ENCODE data around the gene CYP20A1. TPM values are rescaled to one million over a fixed set of nuclear protein-coding genes. Genes with fewer than 3 reads are reported as not detected.

Gene CYP20A1
- total RNA-seq, 1 experiment from 2014 or later, result 19.8 TPM

GRCh38 chr2:203200866-203201265, 38.0 kb upstream of the CYP20A1 start:
- in situ Hi-C loops (cut with HindIII; ENCODE audit: low pct_unique_long_range_greater_than_20kb, low sequenced_read_pairs), result no loop called here

GRCh38 chr2:203201426-203201825, 37.4 kb upstream of the CYP20A1 start:
- H3K36me3 ChIP-seq (ENCODE audit: control insufficient read depth, insufficient read depth, low read length), result no peaks in the 10 kb centered on the region; the same call in 1 of the 2 replicates
- ChIA-PET POLR2A (interaction anchor here (0.6 kb wide), 1 partner anchor 567 kb away, joined by 3 read pairs; no protein-coding TSS in a partner anchor), CTCF (no interaction called here)
- H3K9me3 ChIP-seq (ENCODE audit: control insufficient read depth, insufficient read depth, low read depth, low read length), result no peaks in the 10 kb centered on the region
- H3K4me1 ChIP-seq (ENCODE audit: control insufficient read depth, insufficient read depth, low read length), result no peaks in the 10 kb centered on the region
- intact Hi-C loops (cut with micrococcal nuclease; ENCODE audit: unreplicated experiment) (no loop called here), in situ Hi-C loops (cut with HindIII; ENCODE audit: low pct_unique_long_range_greater_than_20kb, low sequenced_read_pairs) (no loop called here)
- BruUV-seq (replicated peaks), result no TSS peak
- no peak overlapping the region for H3K27ac ChIP-seq (ENCODE audit: low read length)
- ATAC-seq, result no peak
- TF ChIP-seq CTCF (IDR thresholded peaks at IDR 0.05) (no peak), SIN3A (IDR thresholded peaks at IDR 0.05; ENCODE audit: borderline replicate concordance, insufficient read depth, low read depth, low read length) (no peak), POLR2AphosphoS5 (IDR thresholded peaks at IDR 0.05; ENCODE audit: low read depth, low read length) (no peak), TCF7L2 (IDR thresholded peaks at IDR 0.05; ENCODE audit: low read depth, low read length) (no peak), REST (IDR thresholded peaks at IDR 0.05; ENCODE audit: insufficient read depth in 1 of 2, low read depth in 2 of 2, low read length in 1 of 2) (no peak)
- no peaks in the 10 kb centered on the region for H3K27me3 ChIP-seq (ENCODE audit: control insufficient read depth, insufficient read depth, low read length)
- no peak for DNase-seq (ENCODE audit: low read depth, low spot score)
- no peak overlapping the region for H3K4me3 ChIP-seq (ENCODE audit: low read depth in 2 of 2, low read length in 2 of 2)

More at GRCh38 chr2:203200866-203201265, 38.0 kb upstream of the CYP20A1 start:
- no peak overlapping the region for H3K27ac ChIP-seq (ENCODE audit: low read length)
- DNase-seq (ENCODE audit: low read depth, low spot score) (no peak), ATAC-seq (no peak)
- POLR2A ChIA-PET, result interaction anchor here (0.6 kb wide), 1 partner anchor 567 kb away, joined by 3 read pairs; no protein-coding TSS in a partner anchor
- intact Hi-C loops (cut with micrococcal nuclease; ENCODE audit: unreplicated experiment), result no loop called here
- no peaks in the 10 kb centered on the region for H3K9me3 ChIP-seq (ENCODE audit: control insufficient read depth, insufficient read depth, low read depth, low read length)
- H3K27me3 ChIP-seq (ENCODE audit: control insufficient read depth, insufficient read depth, low read length), result no peaks in the 10 kb centered on the region
- BruUV-seq (replicated peaks), result no TSS peak
- no peaks in the 10 kb centered on the region for H3K4me1 ChIP-seq (ENCODE audit: control insufficient read depth, insufficient read depth, low read length)
- CTCF ChIA-PET, result no interaction called here
- H3K36me3 ChIP-seq (ENCODE audit: control insufficient read depth, insufficient read depth, low read length), result no peaks in the 10 kb centered on the region; the same call in 1 of the 2 replicates
- TF ChIP-seq SIN3A (IDR thresholded peaks at IDR 0.05; ENCODE audit: borderline replicate concordance, insufficient read depth, low read depth, low read length), result no peak
- TF ChIP-seq POLR2AphosphoS5 (IDR thresholded peaks at IDR 0.05; ENCODE audit: low read depth, low read length), result no peak
- TF ChIP-seq REST (IDR thresholded peaks at IDR 0.05; ENCODE audit: insufficient read depth in 1 of 2, low read depth in 2 of 2, low read length in 1 of 2), result no peak
- no peak for TF ChIP-seq TCF7L2 (IDR thresholded peaks at IDR 0.05; ENCODE audit: low read depth, low read length)
- TF ChIP-seq CTCF (IDR thresholded peaks at IDR 0.05), result no peak
- H3K4me3 ChIP-seq (ENCODE audit: low read depth in 2 of 2, low read length in 2 of 2), result no peak overlapping the region
